A673 (cell line): ENCODE data around the gene COG8.

Experiments used
- EZH2 ChIP-seq: fragments of 200-600 bp; sonication (generic); IDR thresholded peaks from 2 replicates; pipeline ENCODE4 v1.6.1; 2017; ENCODE audit warnings: borderline replicate concordance, low read depth, mild to moderate bottlenecking, mixed read lengths, antibody characterized with exemption, low read length; ENCODE audit not compliant: poor library complexity, severe bottlenecking
- TF ChIP-seq, protein P1 (sequence below): fragments of 300-800, 200-600 bp; sonication (generic); conservative IDR thresholded peaks from 2 replicates; pipeline ENCODE4 v1.5.1; 2017; ENCODE audit warnings: low read depth, mild to moderate bottlenecking, antibody characterized with exemption, low read length, moderate library complexity, mixed read lengths

DNA sequence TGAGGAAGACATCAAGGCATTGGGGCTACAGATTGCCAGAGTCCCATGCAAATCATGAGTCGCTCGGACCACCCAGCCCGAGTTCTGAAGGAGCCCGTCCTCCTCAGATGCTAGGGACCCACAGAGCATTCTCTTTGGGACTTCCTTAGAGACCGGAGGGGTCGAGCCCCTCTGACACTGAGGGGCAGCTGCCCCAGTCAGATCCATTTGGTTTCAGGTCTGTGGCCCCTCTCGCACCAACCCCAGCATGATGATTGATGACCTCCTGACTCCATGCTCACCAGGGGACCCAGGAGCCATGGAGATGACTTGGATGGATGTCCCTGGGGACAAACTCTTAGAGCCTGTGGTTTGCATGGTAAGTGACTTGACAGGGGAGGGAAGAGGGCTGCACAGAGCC, 17.0 kb downstream of the COG8 start:
- TF ChIP-seq, protein P1, sequence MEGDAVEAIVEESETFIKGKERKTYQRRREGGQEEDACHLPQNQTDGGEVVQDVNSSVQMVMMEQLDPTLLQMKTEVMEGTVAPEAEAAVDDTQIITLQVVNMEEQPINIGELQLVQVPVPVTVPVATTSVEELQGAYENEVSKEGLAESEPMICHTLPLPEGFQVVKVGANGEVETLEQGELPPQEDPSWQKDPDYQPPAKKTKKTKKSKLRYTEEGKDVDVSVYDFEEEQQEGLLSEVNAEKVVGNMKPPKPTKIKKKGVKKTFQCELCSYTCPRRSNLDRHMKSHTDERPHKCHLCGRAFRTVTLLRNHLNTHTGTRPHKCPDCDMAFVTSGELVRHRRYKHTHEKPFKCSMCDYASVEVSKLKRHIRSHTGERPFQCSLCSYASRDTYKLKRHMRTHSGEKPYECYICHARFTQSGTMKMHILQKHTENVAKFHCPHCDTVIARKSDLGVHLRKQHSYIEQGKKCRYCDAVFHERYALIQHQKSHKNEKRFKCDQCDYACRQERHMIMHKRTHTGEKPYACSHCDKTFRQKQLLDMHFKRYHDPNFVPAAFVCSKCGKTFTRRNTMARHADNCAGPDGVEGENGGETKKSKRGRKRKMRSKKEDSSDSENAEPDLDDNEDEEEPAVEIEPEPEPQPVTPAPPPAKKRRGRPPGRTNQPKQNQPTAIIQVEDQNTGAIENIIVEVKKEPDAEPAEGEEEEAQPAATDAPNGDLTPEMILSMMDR = no peak
- TF ChIP-seq EZH2 = no peak
